GM19240 (cell line): ENCODE results near the gene CERS6.

ENCODE experiments used
- DNase-seq: peaks from one replicate; pipeline ENCODE4 v3.0.0; 2011; ENCODE audit warnings: low spot score; ENCODE audit not compliant: insufficient read length

The CERS6 gene

DNA sequence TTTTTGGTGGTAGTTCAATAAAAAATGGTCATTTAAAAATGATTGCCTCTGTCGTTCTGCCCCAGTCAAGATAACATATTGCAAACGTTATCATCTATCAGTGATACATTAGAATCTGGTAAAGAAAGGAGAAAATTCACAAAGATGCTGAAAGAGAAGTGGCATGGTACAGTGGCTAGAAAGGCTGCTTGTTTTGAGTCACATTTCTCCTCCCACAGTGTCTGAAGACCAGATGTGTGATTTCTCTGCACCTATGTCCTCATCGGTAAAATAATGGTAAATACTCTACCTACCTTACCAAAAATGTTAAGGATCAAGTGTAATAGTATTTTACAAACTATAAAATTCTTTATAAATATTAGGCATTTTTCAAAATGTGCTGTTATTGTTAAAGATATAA is 270.3 kb downstream of the CERS6 start:
- DNase-seq, result no peak

DNA sequence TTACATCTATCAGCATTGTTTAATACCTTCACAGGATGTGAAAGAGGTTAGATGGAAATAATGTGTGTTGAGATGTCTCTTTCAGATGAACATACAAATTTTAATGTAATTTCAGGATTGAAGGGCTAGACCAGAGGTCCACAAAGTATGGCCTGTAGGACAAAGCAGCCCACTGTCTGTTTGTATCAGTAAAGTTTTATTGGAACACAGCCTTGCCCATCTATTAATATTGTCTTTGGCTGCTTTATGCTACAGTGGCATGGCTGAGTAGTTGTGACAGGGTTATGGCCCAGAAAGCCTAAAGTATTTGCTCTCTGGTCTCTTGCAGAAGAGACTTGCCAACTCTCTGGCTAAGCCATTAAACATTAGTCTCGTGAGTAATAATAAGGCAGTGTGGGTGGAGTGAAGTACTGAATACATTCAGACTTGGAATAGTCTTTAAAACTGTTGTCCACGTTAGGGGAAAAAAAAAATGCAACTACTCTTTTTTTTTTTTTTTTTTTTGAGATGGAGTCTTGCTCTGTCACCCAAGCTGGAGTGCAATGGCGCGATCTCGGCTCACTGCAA is 271.9 kb downstream of the CERS6 start:
- DNase-seq, result no peak

- no peak for DNase-seq
These were observed 273.4 kb downstream of the CERS6 start for GRCh38 chr2:168729455-168729854.

DNA sequence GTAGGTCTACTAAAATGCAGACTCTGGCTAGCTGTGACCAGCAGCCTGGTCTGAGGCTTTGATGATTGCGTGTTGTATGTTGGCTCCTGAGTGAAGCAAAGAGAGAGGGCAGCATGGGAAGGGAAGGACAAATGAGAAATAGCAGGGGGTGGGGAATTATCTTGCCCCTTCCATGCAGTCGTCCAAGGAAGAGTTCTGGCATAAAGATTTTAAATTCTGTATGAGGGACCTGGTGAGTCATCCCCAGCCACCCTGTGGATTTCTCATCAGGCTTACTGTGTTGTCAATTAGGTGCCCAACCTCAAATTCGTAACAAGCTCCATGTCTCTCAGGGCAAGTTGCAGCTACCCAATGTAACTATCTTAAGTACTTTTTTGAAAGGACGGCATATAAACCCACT is 274.3 kb downstream of the CERS6 start:
- DNase-seq, result no peak

DNA sequence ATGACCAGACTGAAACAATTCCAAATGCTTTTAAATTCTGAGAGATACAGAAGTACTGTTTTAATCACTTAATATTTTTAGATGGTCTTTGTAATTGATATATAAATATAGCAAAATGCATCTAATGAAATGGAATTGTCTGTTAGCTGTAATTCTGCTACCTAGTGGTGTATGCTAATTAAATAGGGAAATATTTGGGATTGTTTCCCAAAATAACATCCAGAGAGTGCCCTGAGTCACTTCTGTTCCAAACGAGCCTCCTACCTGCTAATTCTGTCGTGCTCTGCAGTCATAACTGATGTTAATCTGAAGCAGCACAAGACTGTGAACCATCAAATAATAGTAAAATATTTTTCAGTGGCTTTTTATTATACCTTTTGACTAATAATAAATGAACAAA is 274.9 kb downstream of the CERS6 start:
- no peak for DNase-seq

DNA sequence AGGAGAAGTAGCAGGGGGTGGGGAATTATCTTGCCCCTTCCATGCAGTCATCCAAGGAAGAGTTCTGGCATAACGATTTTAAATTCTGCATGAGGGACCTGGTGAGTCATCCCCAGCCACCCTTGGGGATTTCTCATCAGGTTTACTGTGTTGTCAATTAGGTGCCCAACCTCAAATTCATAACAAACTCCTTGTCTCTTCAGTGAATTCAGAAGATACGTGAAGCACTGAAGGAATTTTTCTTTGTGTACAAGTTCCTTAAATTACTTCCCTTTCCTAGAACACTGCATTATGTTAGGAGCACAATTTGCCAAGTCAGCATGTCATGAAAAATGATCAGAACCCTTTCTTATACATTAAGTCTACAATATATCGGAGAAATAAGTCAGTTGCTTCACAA is 275.5 kb downstream of the CERS6 start:
- no peak for DNase-seq

- no peak for DNase-seq
These were observed 276.0 kb downstream of the CERS6 start for GRCh38 chr2:168732100-168732499.

DNA sequence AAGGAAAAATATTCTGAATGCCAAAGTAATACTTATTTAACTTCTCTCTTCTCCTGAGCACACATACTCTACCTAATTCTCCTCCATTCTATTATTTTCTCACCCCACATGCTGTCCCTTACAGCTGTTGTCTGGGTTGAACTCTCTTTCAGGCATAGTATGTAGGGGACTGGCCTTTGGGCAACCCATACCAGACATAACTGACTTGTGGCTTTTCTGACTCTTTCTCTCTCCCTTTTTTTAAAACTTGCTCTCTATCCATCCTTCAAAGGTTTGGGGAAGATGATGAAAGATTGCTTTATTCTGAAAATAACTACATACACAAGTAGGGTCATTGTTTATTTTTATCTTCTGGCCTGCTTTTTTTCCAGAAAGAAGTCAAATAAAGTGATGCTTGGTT is 276.4 kb downstream of the CERS6 start:
- no peak for DNase-seq

- DNase-seq, result no peak
These were observed 278.2 kb downstream of the CERS6 start for GRCh38 chr2:168734199-168734760.

DNA sequence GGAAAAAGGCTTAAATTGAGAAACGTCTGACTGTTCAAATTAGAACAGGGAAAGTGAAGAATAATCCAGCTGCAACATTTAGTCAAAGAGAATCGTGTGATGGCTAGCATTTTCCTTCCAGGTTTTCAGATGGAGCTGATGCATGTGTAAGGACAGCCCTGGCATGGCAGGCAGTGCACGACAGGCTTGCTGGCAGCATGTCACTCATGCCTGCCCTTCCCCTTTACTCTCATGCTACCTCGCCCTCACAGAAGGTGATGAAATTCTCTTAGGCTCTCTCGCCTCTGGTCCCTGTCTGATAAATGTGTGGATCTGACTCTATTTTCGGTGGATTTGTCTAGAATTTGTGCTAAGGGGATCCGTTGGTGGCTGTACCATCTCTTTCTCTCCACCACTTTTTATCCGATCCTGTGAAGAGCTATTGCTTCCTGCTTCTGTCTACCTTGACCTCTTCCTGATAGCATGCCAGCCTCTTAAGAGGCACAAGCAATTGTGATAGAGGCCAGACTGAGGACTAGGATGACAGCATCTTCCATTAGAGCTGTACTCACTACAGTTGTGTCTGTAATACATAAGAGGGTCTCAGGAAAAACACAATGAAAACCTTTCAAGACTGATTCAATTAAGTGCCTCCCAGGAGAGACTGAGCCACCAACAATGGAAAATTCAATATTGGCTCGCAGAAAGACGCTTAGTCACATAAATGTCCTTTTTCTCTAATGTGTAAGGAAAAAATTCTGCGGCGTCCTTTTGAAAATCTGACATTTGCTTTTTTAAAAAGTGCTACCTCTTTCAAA is 280.8 kb downstream of the CERS6 start:
- DNase-seq, result no peak

GRCh38 chr2:168738062-168738461 is 282.0 kb downstream of the CERS6 start:
- no peak for DNase-seq

DNA sequence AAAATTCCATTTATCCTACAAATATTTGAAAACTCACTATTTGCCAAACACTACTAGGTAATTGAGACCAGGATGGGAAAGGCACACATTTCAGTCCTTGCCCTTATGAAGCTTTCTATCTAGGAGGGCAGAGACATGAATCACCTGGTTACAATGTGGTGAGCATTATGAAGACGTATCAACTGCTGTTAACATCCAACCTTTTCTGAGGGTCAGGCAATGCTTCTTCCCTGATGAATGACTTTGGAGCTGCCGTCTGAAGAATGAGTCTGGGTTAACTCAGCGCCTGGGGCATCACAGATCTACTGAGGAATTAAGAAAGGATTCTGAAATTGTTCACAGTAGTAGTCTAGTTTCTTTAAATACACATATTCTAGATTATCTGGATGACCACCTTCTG is 284.3 kb downstream of the CERS6 start:
- DNase-seq, result no peak

DNA sequence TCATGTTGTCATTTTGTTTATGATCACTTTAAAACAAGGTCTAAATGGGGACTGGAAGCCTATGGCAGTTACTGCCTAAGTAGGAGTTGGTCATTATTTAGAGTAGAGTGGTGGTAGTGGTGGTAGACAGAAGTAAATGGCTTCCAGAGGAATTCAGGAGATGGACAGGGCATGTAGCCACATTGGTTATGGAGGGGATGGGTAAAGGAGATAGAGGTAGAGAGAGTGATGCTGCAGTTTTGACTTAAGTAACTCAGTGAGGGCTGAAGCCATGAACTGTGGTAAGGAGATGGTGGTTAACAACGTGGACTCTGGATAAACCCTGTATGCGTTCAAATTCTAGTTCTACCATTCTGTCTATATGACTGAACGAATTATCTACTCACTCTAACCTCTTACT is 284.7 kb downstream of the CERS6 start:
- no peak for DNase-seq

DNA sequence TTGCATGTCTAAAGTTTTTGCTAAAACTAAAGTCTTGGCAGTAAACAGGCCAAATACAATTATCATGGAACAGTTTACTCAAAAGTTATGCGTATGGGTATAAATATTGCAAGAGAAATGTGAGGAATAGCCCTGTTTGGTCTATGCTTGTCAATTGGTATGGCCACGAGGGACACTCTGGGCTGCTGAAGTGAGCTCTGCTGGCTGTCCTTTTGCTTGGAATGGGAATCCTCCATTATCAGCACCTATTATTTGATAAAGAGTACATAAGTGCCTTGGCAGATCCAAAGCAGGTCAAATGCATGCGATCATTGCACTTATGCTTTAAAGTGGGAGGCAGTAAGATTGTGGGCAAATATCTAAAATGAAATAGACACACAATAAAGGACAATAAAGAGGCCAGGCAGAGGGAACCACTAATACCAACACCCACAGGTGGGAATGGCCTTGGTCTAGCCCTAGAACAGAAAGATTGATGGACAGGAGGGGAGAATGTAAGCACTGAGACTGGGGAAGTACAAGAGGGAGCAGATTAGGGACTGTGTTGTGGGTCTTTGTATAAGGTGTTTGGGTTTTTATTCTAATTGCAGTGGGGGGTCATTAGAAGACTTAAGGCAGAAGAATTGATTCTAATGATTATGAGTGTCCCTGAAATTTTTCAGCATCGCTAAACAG is 286.3 kb downstream of the CERS6 start:
- DNase-seq, result no peak

GRCh38 chr2:168744844-168745243 is 288.8 kb downstream of the CERS6 start:
- DNase-seq, result no peak

DNA sequence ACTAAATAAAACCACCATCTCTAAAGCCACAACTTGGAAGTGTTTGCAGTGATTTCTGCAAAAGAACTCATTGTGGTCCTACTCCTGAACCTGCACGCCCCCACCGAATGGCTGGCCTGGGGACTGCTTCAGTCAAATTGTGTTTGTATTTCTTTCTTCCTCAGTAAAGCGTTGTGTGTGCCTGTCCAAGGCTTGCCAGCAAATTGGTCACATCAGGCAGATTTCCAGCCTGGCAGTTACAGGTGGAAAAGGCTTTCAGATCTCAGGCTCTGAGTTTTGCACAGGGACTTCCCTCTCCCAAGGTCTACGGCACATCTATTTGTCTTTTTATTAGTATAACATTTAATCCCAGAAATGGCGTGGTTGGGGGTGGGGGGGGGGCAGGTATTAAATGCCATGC is 292.4 kb downstream of the CERS6 start:
- no peak for DNase-seq

- DNase-seq, result no peak
These were observed 293.2 kb downstream of the CERS6 start for GRCh38 chr2:168749297-168749696.

- no peak for DNase-seq
These were observed 295.1 kb downstream of the CERS6 start for GRCh38 chr2:168751104-168751740.

- DNase-seq, result no peak
These were observed 296.3 kb downstream of the CERS6 start for GRCh38 chr2:168752361-168752760.

- no peak for DNase-seq
These were observed 297.8 kb downstream of the CERS6 start for GRCh38 chr2:168753765-168754329.

- no peak for DNase-seq
These were observed 301.2 kb downstream of the CERS6 start for GRCh38 chr2:168757223-168757622.
